Activated CD4-positive, alpha-beta T cell treated with anti-CD3 and anti-CD28 coated beads for 4 hours (primary cell): ENCODE measurements around the gene ACADVL.

Experiments used
- DNase-seq, 2 donors: peaks; one replicate each; pipeline ENCODE4 v3.0.0-alpha.2; 2020

The ACADVL gene

DNA sequence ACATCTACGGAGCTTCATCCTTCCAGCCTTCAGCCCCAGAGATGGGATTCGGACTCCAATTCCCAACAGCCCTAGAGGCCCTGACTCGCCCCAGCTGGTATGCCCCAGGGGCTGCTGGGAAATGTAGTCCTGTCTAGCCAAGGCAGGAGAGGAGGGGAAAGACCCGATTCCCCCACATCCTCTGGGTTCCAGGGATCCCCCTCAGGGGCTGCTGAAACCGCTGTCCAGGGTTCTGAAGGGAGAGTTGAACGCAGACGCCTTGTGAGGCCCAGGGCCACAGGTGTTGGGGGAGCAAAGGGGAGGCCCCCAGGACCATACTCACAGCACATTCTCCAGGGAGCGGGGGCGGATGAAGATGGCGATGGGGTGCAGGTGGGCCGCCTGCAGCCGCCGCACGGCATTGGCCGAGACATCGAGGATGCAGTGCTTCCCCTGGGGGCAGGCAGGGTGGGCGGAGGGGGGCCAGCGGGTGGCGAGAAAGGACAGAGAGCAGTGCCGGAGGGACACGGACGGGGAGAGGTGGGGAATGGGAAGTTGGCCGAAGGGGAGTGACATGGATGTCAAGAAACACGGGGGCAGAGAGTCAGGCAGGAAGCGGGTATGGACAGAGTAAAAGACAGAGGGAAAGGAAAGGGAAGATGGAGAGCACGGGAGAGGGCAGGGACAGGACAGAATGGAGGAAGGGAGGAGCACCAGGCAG is 28.0 kb upstream of the ACADVL start:
- no peak for DNase-seq

DNA sequence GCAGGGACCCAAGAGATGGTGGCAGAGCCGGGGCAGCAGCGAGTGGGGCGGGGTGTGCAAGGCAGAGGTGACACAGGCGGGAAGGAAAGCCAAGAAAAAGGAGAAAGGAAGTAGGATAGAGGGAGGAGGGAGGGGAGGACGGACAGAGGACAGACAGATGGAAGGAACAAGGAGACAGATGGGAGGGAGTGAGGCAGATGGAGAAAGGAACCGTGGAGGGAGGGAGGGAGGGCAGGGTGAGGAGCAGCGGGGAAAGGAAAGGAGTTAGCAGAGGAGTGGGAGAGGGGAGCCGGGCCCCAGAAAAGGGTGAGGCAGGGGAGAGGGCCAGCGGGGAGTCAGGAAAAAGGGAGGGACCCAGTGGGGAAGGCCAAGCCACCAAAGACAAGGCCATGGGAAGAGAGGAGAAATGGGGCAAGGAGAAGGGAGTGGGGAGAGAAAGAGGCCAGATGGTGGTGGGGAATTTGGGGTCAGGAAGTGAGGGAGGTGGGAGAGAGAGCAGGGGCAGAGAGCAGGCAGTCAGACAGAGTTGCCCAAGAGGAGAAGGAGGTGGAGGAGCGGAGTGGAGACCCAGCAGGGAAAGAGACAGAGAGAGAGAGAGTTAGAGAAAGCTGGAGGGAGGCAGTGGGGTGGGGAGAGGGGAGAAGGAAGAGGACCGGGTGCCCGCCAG is 27.3 kb upstream of the ACADVL start:
- no peak for DNase-seq

DNA sequence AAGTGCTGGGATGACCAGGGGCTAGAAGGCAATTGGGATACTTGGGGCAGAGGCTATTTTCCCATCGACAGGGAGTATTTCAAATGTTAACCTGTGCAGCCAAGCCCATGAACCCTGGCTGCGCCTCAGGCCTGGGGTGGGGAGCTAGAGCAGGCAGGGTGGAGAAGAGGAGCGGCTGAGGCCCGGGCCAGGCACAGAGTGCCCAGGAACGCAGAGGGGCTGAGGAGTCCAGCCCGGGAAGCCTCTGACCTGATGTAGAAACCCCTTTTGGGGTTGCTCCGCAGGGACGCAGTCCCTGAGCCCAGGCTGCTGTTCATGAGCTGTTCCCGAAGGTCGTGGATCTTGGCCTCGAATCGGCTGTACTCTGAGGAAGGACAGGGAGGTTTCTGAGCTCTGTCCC is 23.8 kb upstream of the ACADVL start:
- DNase-seq = no peak

DNA sequence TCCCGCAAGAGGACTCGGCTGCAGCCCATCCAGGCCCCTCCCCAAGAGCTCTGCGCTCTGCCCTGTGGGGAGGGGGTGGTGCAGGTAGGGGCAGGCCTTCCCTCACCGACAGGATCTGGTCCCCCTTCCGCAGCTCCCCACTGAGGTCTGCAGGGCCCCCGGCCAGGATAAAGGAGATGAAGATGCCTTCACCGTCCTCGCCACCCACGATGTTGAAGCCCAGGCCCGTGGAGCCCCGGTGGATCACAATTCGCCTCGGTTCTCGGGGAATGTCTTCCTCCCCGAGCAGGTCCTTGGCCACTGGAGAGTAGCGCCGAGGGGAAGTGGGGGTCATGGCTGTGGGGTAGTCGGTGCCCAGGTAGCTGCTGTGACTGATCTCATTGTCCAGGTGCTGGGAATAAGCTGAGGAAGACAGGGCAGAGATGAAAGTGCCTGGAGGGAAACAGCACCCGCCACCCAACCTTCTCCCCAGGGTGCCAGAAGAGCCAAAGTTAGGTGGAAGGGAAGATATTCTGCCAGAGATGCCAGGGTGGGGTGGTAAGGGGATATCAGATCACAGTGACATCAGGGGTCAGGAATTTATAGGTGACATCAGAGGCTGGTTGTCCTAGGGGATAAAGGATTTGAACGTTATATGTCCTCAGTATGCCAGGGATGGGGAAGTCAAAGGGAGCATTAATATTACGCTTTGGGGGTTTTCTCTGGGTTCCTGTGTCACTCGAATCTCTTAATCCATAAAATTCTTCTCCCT is 22.9 kb upstream of the ACADVL start:
- no peak for DNase-seq

DNA sequence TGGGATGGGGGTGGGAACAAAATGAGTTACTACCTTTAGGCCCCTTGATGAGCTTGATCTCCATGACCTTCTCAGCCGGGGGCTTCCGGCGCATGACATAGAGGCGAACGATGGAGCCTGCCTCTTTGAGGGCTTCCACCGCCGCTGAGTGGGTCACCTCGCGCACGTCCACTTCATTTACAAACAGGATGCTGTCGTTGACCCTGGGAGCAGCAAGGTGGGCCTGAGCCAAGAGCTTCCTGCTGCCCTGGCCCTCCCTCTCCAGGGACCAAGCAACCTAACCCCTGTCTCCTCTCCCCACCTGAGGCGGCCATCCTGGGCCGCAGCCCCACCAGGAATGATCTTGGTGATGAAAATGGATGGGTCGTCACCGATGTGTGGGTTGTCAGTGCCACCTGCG is 16.3 kb upstream of the ACADVL start:
- DNase-seq = no peak

DNA sequence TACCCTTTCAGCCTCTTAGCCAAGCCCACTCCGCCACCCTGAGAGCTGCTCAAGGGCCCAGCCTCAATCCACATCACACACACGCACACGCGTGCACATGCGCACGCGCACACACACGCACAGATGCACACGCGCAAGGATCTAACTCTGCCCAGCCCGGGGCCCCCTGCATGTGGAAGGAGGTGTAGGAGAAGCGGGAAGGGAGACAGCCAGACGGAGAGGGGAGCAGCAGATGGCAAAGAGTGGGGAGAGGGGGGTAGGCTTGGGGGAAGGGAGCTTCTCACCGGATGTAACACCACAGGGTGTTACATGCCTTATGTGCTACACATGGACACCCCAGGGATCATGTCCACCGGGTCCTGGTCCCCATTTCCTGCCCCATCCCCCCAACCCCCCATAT is 15.4 kb upstream of the ACADVL start:
- DNase-seq = no peak

DNA sequence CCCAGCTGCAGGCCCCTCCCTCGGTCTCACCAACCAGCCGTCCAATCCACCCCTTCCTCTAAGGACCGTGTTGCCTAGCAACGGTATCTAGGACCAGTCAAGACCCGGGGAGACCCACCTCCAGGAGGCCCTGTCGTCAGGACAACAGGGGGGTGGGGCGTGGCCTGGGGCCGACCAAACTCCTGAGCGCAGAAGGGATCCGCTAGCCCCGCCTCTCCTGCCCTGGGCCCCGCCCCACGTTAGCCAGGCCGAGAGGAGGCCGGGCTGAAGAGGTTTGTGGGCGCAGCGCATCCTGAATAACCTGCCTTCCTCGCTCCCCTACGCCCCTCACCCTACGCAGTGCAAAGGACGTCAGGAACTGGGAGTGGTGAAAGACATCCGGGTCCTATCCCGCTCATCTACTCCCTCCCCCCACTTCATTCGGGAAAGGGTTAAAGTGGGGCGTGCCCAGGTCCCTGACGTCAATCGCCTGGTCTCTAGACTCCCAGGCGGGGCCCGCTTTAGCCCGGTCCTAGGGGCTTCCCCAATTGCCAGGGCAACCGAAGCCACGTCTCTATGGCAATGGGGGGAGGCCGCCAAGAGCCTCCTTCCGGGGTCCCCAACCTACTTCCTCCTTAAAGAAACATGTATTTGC is 14.8 kb upstream of the ACADVL start:
- peak; percentile 89 to 92 for DNase-seq

DNA sequence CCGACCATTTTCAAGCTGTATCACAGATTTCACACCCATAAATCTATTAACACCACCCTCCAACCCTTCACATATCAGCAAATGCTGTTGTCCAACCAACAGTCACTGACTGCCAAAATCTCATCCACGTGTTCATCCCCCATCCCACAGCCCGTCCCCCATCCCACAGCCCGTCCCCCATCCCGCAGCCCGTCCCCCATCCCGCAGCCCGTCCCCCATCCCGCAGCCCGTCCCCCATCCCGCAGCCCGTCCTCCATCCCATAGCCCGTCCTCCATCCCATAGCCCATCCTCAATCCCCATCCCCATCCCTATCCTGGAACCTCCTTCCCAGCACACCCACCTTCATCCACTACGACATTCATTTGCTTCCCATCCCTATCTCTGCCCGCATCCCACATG is 14.2 kb upstream of the ACADVL start:
- no peak for DNase-seq

DNA sequence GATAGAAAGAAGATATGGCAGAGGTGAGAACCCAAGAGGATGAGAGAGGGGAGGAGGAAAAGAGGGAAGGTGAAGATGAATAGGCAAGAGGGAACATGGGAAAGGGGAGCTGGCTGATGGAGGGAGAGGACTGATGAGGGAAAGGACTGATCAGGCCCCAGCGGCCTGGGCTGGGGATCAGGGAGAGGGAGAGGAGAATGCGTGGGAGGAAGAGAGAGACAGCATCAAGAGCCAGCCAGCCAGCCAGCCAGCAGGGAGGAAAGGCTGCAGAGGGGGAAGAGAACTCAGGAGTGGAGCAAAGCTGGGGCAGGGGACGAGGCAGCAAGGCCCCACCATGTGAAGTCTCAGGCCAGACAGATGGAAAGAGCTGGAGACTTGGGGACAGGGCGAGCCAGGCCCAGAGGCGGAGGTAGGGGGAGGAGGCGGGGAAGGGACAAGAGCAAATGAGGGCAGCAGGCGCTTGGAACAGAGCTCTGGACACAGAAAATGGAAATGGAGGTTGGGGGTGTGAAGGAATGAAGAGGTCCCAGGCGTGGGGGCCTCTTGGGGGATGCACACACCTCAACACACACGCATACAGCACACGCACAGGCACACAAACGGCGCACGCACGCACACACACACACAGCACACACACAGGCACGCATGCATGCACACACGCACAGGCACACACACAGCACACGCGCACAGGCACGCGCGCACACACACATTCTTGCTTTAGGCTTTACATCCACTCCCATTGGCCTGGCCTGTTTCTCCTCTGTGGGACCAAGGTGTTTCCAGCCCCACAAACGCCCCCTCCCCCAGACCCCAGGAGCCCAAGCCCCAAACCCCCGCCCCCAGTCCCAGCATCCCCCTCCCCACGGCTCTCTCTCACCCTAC is 12.4 kb upstream of the ACADVL start:
- DNase-seq = no peak

DNA sequence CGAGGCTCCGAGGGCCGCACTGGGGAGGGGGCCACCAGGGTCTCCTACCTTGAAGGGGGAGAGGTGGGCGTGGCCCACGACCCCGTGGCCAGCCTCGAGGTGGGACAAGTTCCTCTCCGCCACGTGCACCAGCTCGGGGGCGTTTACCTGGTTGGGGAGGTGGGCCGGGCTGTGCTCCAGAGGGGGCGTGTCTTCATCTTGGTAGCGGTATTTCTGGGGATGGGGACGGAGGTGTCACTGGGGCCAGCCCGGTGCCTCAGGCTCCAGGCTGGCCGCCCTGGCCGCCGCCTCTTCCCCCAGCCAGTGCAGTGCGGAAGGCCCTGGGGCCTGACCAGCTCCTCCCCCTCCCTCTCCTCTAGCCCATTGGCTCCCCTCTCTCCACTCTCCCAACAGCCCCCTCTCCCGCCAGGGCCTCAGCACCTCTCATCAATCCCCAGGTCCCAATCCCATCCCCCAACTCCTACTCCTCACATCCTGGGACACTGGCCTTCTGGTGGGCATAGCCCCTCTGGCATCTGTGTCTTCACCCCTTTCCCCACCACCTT is 11.6 kb upstream of the ACADVL start:
- DNase-seq = no peak

DNA sequence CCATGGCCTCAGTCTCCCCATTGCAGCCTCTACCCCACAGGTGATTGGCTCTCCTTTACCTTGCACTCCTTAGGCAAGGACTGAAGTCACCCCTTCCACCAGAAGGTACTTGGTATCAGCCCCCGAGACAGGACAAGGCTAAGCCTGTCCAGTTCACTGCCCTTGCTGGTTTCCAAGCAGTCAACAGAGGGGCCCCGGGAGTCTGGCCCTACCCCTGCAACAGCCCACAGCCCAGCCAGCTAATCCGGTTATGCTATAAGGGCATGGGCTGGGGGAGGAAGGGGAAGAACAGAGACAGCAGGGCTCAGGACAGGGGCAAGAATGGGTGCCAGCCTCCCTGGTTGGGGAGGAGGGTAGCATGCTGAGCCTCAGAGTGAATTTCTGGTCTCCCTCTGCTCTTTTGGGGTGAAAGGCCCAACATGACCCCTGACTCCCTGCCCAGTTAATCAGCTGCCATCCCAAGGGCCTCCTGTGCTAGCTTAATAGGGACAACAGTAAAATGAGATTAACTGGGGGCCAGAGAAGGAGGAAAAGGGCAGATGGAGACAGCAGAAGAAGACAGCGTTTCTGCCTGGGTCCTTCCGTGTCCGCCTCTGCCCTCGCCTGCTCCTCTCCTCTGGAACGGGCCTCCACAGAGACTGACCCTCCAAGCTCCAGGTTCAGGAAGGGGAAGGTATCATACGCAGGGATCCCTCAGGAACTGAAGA is 10.8 kb upstream of the ACADVL start:
- no peak for DNase-seq

DNA sequence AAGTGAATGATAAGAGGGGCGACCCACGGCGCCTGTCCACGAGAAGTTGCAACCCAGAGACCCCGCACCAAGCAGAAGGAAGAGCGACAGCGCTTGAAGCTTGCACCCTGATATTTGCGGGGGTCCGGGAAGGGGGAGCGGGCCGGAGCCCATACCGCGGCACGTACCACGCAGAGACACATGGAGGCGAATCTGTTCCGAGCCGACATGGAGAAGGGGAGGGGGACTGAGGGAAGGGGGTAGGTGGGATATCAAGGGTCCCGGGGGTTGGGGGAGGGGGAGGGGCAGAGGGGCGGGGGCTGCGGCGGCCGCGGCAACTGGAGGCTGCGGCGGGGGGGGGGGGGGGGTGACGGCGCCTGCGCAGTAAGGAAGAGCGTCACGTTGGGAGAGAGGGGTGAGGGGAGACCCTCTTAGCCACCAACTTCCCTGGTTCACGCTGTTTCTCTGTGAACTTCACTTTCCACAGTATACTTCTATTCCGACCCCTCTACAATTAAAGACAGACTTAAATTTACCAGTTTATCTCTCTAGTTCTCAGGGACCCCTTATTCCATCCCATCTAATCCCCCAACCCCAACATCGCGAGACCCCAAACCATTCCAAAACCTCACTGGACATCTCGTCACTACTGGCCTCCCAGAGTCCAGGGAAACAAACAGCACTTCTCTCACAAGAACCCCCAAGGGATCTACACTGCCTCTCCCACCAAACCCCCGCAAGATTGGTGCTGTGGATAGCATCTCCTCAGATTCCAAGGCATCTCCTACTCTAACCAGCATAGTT is 8.1 kb upstream of the ACADVL start:
- no peak for DNase-seq

DNA sequence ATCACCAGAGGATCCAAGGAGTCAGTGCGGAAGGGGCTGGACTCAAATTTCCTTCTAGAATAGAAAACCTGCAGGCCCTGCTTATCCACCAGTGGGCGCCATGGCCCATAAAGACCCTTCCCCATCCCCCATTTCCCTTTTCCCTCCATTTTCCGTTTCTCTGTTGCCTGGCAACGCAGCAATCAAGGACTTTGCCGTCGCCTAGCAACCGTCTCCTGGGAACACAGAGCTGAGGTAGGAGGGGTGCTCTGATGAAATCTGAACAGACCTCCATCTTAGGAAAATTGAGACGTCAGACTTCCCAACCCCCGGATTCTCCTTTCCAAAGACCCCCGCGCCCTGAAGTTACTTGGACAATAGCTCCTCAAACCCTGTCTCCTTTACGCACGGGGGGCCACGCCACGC is 5.8 kb upstream of the ACADVL start:
- no peak for DNase-seq

DNA sequence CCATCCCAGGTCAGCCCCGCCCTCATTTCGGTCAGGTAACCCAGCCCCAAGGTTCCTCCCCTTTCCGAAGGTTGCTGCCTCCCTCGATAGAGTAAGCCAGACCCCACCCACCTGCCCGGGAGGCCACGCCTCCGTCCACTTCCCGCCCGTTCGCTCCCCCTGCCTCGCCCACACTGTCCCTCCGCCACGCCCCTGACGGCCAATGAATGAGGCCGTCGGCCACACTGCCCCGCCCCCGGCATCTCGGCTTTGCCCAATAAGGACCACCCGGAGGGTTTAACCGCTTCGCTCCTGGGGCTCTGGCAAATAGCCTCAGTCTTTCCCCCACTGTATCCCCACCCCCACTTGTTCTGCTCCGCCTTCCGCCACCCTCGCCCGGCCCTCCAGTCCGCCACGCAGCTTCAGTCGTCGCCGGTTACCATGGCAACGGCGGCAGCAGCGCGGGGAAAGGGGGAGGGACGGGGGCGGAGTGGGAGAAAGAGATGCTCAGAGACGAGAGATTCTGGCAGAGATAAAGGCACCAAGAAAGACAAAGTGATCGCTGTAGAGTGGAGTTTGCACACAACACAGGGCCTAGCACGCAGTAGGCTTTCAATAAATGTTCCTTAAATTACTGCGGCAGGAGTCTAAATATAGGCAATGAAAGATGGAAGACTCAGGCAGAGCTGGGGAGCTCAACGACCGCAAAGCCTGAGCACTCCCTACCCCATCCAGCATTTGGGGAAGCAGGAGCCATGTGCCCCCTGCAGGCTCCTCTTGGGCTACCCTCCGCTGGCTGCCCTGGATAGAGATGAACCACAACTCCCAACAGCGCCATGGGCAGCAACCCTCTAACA is 5.2 kb upstream of the ACADVL start:
- DNase-seq = peak; percentile 99

DNA sequence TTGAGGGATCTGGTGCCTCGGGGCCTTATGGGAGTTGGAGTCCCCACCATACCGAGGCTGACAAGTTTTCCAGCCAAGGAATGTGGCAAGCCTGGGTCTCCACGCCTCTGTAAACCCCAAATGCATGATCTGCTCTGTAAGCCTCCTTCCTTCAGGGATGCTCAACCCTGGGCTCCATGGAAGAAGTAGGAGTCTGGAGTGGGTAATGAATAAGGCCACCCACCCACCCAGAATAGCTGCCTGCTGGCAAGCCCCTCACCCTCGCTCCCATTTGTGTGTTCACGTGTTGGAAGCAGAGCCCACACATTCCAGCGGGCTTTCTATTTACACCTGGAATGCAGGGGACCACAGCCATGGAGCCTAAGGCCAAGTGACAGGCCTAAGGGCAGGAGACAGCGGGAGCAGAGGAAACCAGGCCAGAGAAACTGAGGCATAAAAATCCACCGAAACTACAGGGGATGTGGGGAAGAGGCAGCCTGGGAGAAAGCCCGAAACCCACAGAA is 4.6 kb upstream of the ACADVL start:
- DNase-seq = no peak

DNA sequence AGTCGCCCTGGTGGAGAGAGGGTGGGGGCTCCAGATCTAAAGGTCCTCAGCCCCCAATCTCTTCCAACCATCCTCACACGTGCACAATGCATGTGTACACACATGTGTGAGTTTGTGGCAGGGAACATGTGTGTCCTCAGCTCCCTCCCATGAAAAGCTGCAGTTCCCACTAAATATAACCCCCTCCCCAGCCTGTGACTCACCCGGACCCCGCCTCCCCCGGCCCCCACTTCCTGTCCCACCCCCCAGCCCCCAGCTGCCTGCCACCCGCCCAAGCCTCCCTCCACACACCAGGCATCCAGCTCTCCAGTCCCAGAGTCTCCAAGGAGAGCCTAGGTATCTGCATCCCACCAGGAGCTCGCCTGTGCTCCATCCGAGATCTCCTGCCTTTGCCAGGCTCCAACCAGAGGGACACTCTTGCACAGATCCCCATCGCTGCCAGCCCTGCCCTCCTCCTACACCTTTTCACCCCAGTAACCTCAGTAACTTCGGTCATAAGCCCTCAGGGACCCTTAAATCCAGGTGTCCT is 4.0 kb upstream of the ACADVL start:
- DNase-seq = no peak

DNA sequence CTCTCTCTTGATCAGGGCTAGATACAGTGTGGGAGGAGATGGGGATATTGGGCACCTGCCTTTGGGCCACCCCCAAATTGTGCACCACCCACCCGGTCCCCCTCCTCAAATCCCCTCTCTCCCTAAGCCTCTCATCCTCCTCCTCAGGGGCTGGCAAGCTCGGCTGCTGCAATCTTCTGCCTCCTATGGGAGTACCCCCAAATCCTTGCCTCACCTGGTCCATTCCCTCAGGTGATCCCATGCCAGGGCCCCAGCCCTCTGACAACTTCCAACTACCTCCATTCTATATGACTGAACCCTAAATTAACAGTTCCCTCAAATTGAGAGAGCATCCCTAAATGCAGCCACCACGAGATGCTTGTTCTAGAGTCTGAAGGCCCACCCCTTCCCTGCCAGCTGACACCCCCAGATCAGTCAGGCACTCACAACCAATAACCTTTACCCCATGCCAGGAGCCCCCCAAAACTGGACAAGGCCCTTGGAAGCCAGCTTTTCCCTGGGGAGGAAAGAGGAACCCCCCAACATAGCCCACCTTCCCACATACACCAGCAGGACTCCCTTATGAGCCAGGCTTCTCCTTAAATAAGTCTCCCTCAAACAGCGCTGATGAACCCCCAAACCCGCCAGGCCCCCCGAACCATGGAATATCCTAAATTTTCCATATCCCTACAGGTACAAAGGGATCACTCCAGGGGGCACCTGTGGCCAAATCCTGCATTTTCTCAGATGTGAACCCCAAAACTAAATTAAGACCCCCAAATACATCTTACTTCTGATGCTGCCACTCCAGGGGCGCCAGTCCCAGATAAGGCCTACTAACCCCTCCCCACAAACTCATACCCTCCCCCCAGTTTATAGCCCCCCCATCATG is 3.3 kb upstream of the ACADVL start:
- no peak for DNase-seq
